ENCODE data around the gene EVX2. TPM values are rescaled to one million over a fixed set of nuclear protein-coding genes. Genes with fewer than 3 reads are reported as not detected.

EVX2 gene
- total RNA-seq, 4 donors from 2014 or later = 0.08 TPM; not detected in 3

GRCh38 chr2:176106581-176107539, 23.1 kb upstream of the EVX2 start, which contains the start of gene HOXD11:
Gene HOXD11 (plus strand): TSS chr2:176107280. CDS start chr2:176107356, 76 bp downstream.
- Histone ChIP-seq H3K4me3 (peak within 1 kb of the TSS in 1 of 2 donors; percentile 39), H3K4me1 (peaks cover 0 to 56% (median 31%) of the 10 kb centered on the region in 3 donors), H3K27ac (no peak within 1 kb of the TSS), H3K36me3 (no peaks in the 10 kb centered on the region), H3K9me3 (no peaks in the 10 kb centered on the region), H3K27me3 (peaks cover 99% of the 10 kb centered on the region)
- 4 to 5% methylated on average over 11 to 12 of the region's 85 CpGs for WGBS, 2 donors (ENCODE audit: low coverage in 1 of 2)
- TF ChIP-seq CTCF (IDR thresholded peaks at IDR 0.05) = no peak
- no peak for TF ChIP-seq POLR2A (IDR thresholded peaks at IDR 0.05)
- TF ChIP-seq EP300 (IDR thresholded peaks at IDR 0.05) = no peak
- no peak for TF ChIP-seq POLR2AphosphoS5 (IDR thresholded peaks at IDR 0.05)
- ATAC-seq = no peak

- peaks cover 99% of the 10 kb centered on the region for H3K27me3 ChIP-seq
- H3K9me3 ChIP-seq = no peaks in the 10 kb centered on the region
- peaks cover 0 to 54% (median 31%) of the 10 kb centered on the region in 3 donors for H3K4me1 ChIP-seq
- no peak overlapping the region for H3K27ac ChIP-seq
- TF ChIP-seq EP300 (IDR thresholded peaks at IDR 0.05) = no peak
- TF ChIP-seq CTCF (IDR thresholded peaks at IDR 0.05) = no peak
- TF ChIP-seq POLR2A (IDR thresholded peaks at IDR 0.05) = no peak
- TF ChIP-seq POLR2AphosphoS5 (IDR thresholded peaks at IDR 0.05) = no peak
- no peaks in the 10 kb centered on the region for H3K36me3 ChIP-seq
- WGBS, 2 donors (ENCODE audit: low coverage in 1 of 2) = 8% methylated on average over 11 to 13 of the region's 25 CpGs
- ATAC-seq = no peak
- no peak overlapping the region for H3K4me3 ChIP-seq
Observed at GRCh38 chr2:176105730-176106580, 22.2 kb upstream of the EVX2 start.

GRCh38 chr2:176105078-176105729, 21.4 kb upstream of the EVX2 start:
- H3K27me3 ChIP-seq = peaks cover 99% of the 10 kb centered on the region
- no peak overlapping the region for H3K27ac ChIP-seq
- H3K4me3 ChIP-seq = no peak overlapping the region
- no peak for TF ChIP-seq POLR2A (IDR thresholded peaks at IDR 0.05)
- no peak for TF ChIP-seq EP300 (IDR thresholded peaks at IDR 0.05)
- TF ChIP-seq CTCF (IDR thresholded peaks at IDR 0.05) = no peak
- no peak for TF ChIP-seq POLR2AphosphoS5 (IDR thresholded peaks at IDR 0.05)
- no peak for ATAC-seq
- H3K4me1 ChIP-seq = peaks cover 0 to 59% (median 31%) of the 10 kb centered on the region in 3 donors
- no peaks in the 10 kb centered on the region for H3K9me3 ChIP-seq
- H3K36me3 ChIP-seq = no peaks in the 10 kb centered on the region
- 4 to 5% methylated on average over 4 to 17 of the region's 25 CpGs for WGBS, 2 donors (ENCODE audit: low coverage in 1 of 2)

- no peak overlapping the region for H3K4me3 ChIP-seq
- peaks cover 99% of the 10 kb centered on the region for H3K27me3 ChIP-seq
- no peaks in the 10 kb centered on the region for H3K36me3 ChIP-seq
- no peak for ATAC-seq
- H3K4me1 ChIP-seq = peaks cover 0 to 66% (median 31%) of the 10 kb centered on the region in 3 donors
- no peak overlapping the region for H3K27ac ChIP-seq
- TF ChIP-seq POLR2A (IDR thresholded peaks at IDR 0.05) = no peak
- TF ChIP-seq EP300 (IDR thresholded peaks at IDR 0.05) = no peak
- 8% methylated on average over 12 of the region's 56 CpGs; no CpG with 5 or more reads in 1 of the 2 donors for WGBS, 2 donors (ENCODE audit: low coverage in 1 of 2)
- H3K9me3 ChIP-seq = no peaks in the 10 kb centered on the region
Observed at GRCh38 chr2:176104316-176105077, 20.7 kb upstream of the EVX2 start.
